CD4-positive, CD25-positive, alpha-beta regulatory T cell (primary cell): ENCODE data around the gene RNF44. TPM values are rescaled to one million over a fixed set of nuclear protein-coding genes. Genes with fewer than 3 reads are reported as not detected.

Experiments
- ATAC-seq, 2 donors: fragments of 150-1000 bp; cut with Tn5 transposase; one replicate each; pipeline ENCODE4 v1.10.0; 2021; ENCODE audit warnings: low read depth in 2 of 2, moderate number of reproducible peaks in 2 of 2, moderate library complexity in 1 of 2
- DNase-seq, 3 donors: peaks; one replicate each; pipeline versions ENCODE4 v3.0.0 to v3.0.0-alpha.2; 2012 to 2022; ENCODE audit warnings: mixed read lengths in 1 of 3
- H3K27ac ChIP-seq: one replicate; pipeline ENCODE4 v1.7.0; 2013; ENCODE audit warnings: mild to moderate bottlenecking, low read length; ENCODE audit not compliant: insufficient read depth, poor library complexity, severe bottlenecking
- H3K27me3 ChIP-seq: one replicate; pipeline ENCODE4 v1.7.0; 2013; ENCODE audit warnings: low read length; ENCODE audit not compliant: control insufficient read depth, insufficient read depth
- H3K36me3 ChIP-seq: one replicate; pipeline ENCODE4 v1.7.0; 2013; ENCODE audit warnings: mild to moderate bottlenecking, low read length, moderate library complexity; ENCODE audit not compliant: control insufficient read depth, insufficient read depth
- H3K4me1 ChIP-seq: 2 replicates; pipeline ENCODE4 v1.7.0; 2013; ENCODE audit warnings: mild to moderate bottlenecking, low read length; ENCODE audit not compliant: insufficient read depth, control insufficient read depth, poor library complexity, severe bottlenecking
- H3K4me3 ChIP-seq: one replicate; pipeline ENCODE4 v1.7.0; 2013; ENCODE audit warnings: low read depth, mild to moderate bottlenecking, low read length, moderate library complexity
- H3K9me3 ChIP-seq, 2 experiments: 1 replicate in 1 of 2; 2 replicates in 1 of 2; pipeline ENCODE4 v1.7.0; 2013; ENCODE audit warnings: low read length in 2 of 2, mild to moderate bottlenecking in 1 of 2, moderate library complexity in 1 of 2; ENCODE audit not compliant: control insufficient read depth in 2 of 2
- H3K27ac Mint-ChIP-seq, 3 donors: one replicate each; pipeline ENCODE4 v1.8.0; 2020 to 2022; ENCODE audit warnings: mild to moderate bottlenecking in 3 of 3, mixed read lengths in 3 of 3, moderate library complexity in 2 of 3
- H3K27me3 Mint-ChIP-seq: one replicate; pipeline ENCODE4 v1.8.0; 2022; ENCODE audit warnings: mild to moderate bottlenecking, mixed read lengths
- H3K36me3 Mint-ChIP-seq: one replicate; pipeline ENCODE4 v1.8.0; 2020; ENCODE audit warnings: mixed read lengths
- H3K4me1 Mint-ChIP-seq, 4 donors: one replicate each; pipeline ENCODE4 v1.8.0; 2020 to 2022; ENCODE audit warnings: mixed read lengths in 4 of 4, mild to moderate bottlenecking in 1 of 4
- H3K4me3 Mint-ChIP-seq, 4 donors: one replicate each; pipeline ENCODE4 v1.8.0; 2020 to 2022; ENCODE audit warnings: mild to moderate bottlenecking in 4 of 4, mixed read lengths in 4 of 4, moderate library complexity in 3 of 4
- H3K9me3 Mint-ChIP-seq, 7 donors: one replicate each; pipeline ENCODE4 v1.8.0; 2020 to 2022; ENCODE audit warnings: mixed read lengths in 7 of 7, mild to moderate bottlenecking in 3 of 7, moderate library complexity in 2 of 7
- polyA plus RNA-seq, 4 donors: library from polyadenylated mRNA; unstranded; fragments of 300-500 nt; fragmentation: Illumina TruSeq; gene quantifications; one replicate each; pipeline ENCODE4 v1.2.3, GENCODE V29; 2021
- total RNA-seq: library from RNA; stranded (reverse); gene quantifications from one replicate; pipeline ENCODE4 v1.2.3, GENCODE V29; 2022

RNF44 gene
- total RNA-seq (268 TPM), polyA plus RNA-seq (1 to 10 TPM; 2.3 to 4.3 (median 3.4) TPM)

DNA sequence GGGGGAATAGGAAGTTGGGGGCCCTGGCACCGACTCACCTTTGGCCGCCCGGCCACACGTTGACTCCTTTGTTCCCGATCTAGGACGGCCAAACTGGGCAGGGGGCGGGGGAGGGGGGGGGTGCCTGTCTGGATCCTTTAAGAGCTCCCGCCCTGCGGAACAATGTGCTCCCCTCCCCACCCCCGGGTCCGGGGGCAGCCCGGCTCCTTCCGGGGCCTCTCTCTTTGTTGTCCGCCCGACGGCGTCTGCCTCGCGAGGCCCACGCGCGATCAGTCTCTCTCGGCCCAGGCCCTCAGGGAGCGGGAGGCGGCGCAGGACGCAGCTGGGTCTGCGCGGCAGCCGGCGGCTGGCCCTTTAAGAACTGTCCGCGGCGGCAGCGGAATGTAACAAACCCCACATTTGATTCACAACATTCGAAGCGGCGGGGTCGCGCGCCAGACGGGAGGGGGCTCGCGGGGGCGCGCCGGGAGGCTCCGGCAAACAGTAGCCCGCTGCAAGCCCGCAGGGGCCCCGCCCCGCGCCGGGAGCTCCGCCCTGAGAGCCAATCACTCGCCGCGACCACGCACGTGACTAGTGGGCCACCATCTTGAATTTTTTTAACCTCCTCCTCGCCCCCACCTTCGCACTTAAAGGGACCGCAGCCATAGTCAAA is at the start of gene RNF44:
TSS of gene RNF44 (minus strand) at position 501 of the 652 bp plus-strand sequence. CDS start 4,930 bp downstream, outside the sequence.
- DNase-seq (peak; percentile 98 to 99 (median 98)), ATAC-seq (peak; percentile 64 to 68)
- peaks cover 12% of the 10 kb centered on the region for H3K27me3 Mint-ChIP-seq
- H3K4me3 Mint-ChIP-seq, result peak within 1 kb of the TSS; percentile 93 to 98 (median 98)
- peak within 1 kb of the TSS; percentile 100 for H3K27ac ChIP-seq
- no peaks in the 10 kb centered on the region for H3K9me3 ChIP-seq
- peak within 1 kb of the TSS; percentile 98 to 100 (median 100) for H3K27ac Mint-ChIP-seq
- peak within 1 kb of the TSS; percentile 90 for H3K4me3 ChIP-seq
- peaks cover 83% of the 10 kb centered on the region for H3K4me1 ChIP-seq
- H3K4me1 Mint-ChIP-seq, result peaks cover 11 to 66% (median 54%) of the 10 kb centered on the region in 4 donors
- peaks cover 0 to 2% (median 0%) of the 10 kb centered on the region in 7 donors for H3K9me3 Mint-ChIP-seq
- H3K27me3 ChIP-seq, result no peaks in the 10 kb centered on the region
- H3K36me3 Mint-ChIP-seq, result peaks cover 19% of the 10 kb centered on the region
- H3K36me3 ChIP-seq, result no peaks in the 10 kb centered on the region

DNA sequence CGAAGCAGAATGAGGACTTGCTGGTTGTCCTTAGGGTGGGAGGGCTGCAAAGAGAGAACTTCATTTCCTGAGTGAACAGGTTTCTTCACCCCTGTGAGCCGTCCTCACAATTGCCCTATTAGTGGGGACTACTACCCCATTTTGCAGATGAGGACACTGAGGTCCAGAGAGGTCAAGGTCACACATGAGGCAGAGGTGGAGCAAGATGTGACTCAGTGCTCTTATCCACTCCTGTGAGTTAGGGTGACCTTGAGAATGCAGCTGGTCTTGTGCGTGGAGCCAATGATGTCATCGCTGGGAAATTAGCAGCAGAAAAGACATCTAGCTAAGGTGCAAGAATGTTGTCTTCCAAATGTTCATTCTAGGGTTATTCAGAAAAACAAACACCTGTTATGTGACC is 45.9 kb upstream of the RNF44 start:
- Mint-ChIP-seq H3K27me3 (no peaks in the 10 kb centered on the region), H3K9me3 (peaks cover 0 to 8% (median 0%) of the 10 kb centered on the region in 7 donors), H3K36me3 (no peaks in the 10 kb centered on the region), H3K4me1 (peaks cover 0 to 2% (median under 1%) of the 10 kb centered on the region in 4 donors), H3K4me3 (no peak overlapping the region), H3K27ac (no peak overlapping the region)
- Histone ChIP-seq H3K36me3 (no peaks in the 10 kb centered on the region), H3K27me3 (no peaks in the 10 kb centered on the region), H3K9me3 (peaks cover 5 to 15% of the 10 kb centered on the region in 2 experiments), H3K4me3 (no peak overlapping the region), H3K4me1 (peaks cover 3% of the 10 kb centered on the region), H3K27ac (no peak overlapping the region)
- DNase-seq, result no peak
- ATAC-seq, result no peak

DNA sequence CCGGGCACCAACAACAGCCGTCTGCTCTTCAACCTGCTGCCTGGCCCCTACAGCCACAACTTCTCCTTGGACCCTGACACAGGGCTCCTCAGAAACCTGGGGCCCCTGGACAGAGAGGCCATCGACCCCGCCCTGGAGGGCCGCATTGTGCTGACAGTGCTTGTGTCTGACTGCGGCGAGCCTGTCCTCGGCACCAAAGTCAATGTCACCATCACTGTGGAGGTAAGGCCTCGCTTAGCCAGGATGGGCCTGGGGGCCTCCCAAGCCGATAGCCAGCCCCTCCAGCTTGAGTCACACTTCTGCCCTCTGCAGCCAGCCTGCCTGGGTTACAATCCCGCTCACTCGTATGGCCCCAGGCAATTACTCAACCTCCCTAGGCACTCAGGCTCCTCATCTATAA is 44.2 kb upstream of the RNF44 start:
- H3K9me3 ChIP-seq, result peaks cover 5 to 15% of the 10 kb centered on the region in 2 experiments
- H3K4me3 ChIP-seq, result no peak overlapping the region
- H3K4me1 Mint-ChIP-seq, result peaks cover 0 to 2% (median under 1%) of the 10 kb centered on the region in 4 donors
- no peaks in the 10 kb centered on the region for H3K36me3 Mint-ChIP-seq
- no peak for ATAC-seq
- H3K27ac Mint-ChIP-seq, result no peak overlapping the region
- DNase-seq, result no peak
- H3K27me3 Mint-ChIP-seq, result no peaks in the 10 kb centered on the region
- peaks cover 3% of the 10 kb centered on the region for H3K4me1 ChIP-seq
- no peaks in the 10 kb centered on the region for H3K27me3 ChIP-seq
- no peak overlapping the region for H3K4me3 Mint-ChIP-seq
- peaks cover 0 to 8% (median 0%) of the 10 kb centered on the region in 7 donors for H3K9me3 Mint-ChIP-seq
- H3K36me3 ChIP-seq, result no peaks in the 10 kb centered on the region
- H3K27ac ChIP-seq, result no peak overlapping the region

DNA sequence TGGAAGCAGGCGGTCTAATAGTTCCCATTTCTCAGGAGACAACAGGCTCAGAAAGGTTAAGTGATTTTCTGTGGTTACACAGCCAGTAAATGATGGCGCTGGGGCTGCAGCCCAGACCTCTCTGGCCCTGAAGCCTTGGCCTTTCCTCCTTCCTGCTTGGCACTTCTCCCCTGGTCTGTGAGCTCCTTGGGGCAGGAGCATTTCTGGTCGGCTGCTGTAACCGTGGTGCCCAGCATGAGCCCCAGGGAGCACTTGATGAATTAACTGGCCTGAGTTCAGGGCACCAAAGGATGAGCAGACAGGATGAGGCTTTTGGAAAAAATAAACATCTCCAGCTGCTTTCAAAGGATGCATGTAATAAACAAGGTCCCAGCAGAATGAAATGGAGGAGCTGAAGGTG is 42.1 kb upstream of the RNF44 start:
- Mint-ChIP-seq H3K27me3 (no peaks in the 10 kb centered on the region), H3K4me3 (no peak overlapping the region), H3K36me3 (no peaks in the 10 kb centered on the region), H3K9me3 (peaks cover 0 to 7% (median 0%) of the 10 kb centered on the region in 7 donors), H3K27ac (no peak overlapping the region), H3K4me1 (peaks cover 0 to 3% (median 2%) of the 10 kb centered on the region in 4 donors)
- Histone ChIP-seq H3K27ac (no peak overlapping the region), H3K9me3 (no peaks in the 10 kb centered on the region), H3K27me3 (no peaks in the 10 kb centered on the region), H3K4me3 (no peak overlapping the region), H3K4me1 (peaks cover 3% of the 10 kb centered on the region), H3K36me3 (no peaks in the 10 kb centered on the region)
- no peak for DNase-seq
- no peak for ATAC-seq

DNA sequence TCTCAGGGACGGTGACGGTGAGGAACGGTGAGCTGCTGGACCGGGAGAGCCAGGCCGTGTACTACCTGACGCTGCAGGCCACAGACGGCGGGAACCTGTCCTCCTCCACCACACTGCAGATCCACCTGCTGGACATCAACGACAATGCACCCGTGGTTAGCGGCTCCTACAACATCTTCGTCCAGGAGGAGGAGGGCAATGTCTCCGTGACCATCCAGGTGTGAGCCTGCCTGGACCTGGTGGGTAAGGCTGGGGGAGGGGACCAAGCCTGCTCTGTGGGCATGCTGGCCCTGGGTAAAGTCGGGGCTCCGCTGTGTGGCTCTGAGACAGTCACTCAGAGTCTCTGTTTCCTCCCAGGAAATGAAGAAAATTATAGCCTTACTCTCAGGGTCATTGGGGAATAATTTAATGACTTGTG is 41.2 kb upstream of the RNF44 start:
- Histone ChIP-seq H3K9me3 (no peaks in the 10 kb centered on the region), H3K36me3 (no peaks in the 10 kb centered on the region), H3K4me3 (no peak overlapping the region), H3K4me1 (peaks cover 8% of the 10 kb centered on the region), H3K27me3 (no peaks in the 10 kb centered on the region), H3K27ac (no peak overlapping the region)
- peak overlapping the region in 2 of 3 donors; percentile 15 to 60 for H3K27ac Mint-ChIP-seq
- H3K9me3 Mint-ChIP-seq, result peaks cover 0 to 2% (median 0%) of the 10 kb centered on the region in 7 donors
- peak; percentile 32 to 59 (median 48) for DNase-seq
- H3K27me3 Mint-ChIP-seq, result no peaks in the 10 kb centered on the region
- no peaks in the 10 kb centered on the region for H3K36me3 Mint-ChIP-seq
- ATAC-seq, result peak; percentile 30 to 40
- no peak overlapping the region for H3K4me3 Mint-ChIP-seq
- peaks cover 0 to 10% (median 7%) of the 10 kb centered on the region in 4 donors for H3K4me1 Mint-ChIP-seq

DNA sequence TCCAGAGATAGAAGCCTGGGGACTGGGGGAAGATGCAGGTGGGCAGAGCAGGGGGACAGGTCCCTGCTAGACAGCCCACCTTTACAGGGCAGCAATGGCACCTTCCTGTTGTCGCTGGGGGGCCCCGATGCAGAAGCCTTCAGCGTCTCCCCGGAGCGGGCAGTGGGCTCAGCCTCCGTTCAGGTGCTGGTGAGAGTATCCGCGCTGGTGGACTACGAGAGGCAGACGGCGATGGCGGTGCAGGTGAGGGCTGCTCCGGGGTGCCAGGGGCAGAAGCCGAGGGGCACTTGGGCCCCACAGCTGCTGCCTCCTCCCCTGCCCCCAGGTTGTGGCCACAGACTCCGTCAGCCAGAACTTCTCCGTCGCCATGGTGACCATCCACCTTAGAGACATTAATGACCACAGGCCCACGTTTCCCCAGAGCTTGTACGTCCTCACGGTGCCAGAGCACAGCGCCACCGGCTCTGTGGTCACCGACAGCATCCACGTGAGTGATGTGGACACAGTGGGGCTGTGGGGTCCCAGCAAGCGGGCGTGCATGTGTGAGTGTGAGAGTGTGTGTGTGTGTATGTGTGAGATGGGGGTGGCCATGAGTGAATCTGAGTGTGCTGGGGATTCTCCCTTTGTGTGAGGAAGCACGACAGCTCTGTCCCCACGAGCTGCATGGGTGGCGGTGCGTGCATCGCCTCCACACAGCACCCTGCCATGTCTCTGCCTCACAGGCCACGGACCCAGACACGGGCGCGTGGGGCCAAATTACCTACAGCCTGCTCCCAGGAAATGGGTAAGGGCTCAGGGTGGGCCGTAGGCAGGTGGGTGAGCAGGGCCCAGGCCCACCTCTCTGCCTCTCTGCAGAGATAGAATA is 40.3 kb upstream of the RNF44 start:
- peaks cover 0 to 2% (median 0%) of the 10 kb centered on the region in 7 donors for H3K9me3 Mint-ChIP-seq
- peaks cover 8% of the 10 kb centered on the region for H3K4me1 ChIP-seq
- DNase-seq (no peak), ATAC-seq (no peak)
- H3K27me3 Mint-ChIP-seq, result peaks cover 6% of the 10 kb centered on the region
- H3K4me3 ChIP-seq, result no peak overlapping the region
- no peaks in the 10 kb centered on the region for H3K36me3 Mint-ChIP-seq
- H3K4me1 Mint-ChIP-seq, result peaks cover 0 to 13% (median 7%) of the 10 kb centered on the region in 4 donors
- no peak overlapping the region for H3K4me3 Mint-ChIP-seq
- no peak overlapping the region for H3K27ac ChIP-seq
- H3K27ac Mint-ChIP-seq, result no peak overlapping the region
- no peaks in the 10 kb centered on the region for H3K27me3 ChIP-seq
- H3K36me3 ChIP-seq, result no peaks in the 10 kb centered on the region
- H3K9me3 ChIP-seq, result no peaks in the 10 kb centered on the region

DNA sequence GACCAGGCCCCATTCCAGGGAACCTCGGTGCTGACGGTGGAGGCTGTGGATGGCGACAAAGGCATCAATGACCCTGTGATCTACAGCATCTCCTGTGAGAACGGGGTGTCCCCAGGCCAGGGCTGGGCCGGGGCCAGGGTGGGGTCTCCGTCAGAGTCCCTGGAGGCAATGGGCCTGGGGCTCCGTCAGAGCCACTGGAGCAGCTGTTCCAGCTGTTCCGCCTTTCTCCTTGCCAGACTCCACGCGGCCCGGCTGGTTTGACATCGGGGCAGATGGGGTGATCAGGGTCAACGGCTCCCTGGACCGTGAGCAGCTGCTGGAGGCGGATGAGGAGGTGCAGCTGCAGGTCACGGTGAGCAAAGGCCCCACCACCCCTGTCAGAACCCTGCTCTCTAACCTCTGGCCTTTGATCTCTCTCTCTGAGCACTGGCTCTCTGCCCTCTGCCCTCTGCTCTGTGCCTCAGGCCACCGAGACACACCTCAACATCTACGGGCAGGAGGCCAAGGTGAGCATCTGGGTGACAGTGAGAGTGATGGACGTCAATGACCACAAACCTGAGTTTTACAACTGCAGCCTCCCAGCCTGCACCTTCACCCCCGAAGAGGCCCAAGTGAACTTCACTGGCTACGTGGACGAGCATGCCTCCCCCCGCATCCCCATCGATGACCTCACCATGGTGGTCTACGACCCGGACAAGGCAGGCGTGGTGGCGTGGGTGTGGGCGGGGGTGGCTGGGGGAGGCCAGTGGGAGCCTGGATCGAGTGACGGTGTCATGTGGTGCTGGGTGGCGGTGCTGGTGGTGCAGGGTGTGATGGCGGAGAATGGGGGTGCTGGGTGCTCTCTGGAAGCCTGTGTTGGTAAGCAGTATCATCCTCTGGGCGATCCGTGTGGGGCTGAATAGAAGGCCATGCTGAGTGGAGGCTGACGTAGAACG is 38.6 kb upstream of the RNF44 start:
- no peak for DNase-seq
- peaks cover 8% of the 10 kb centered on the region for H3K4me1 ChIP-seq
- Mint-ChIP-seq H3K27me3 (peaks cover 7% of the 10 kb centered on the region), H3K36me3 (no peaks in the 10 kb centered on the region), H3K4me3 (no peak overlapping the region), H3K4me1 (peaks cover 0 to 13% (median 7%) of the 10 kb centered on the region in 4 donors), H3K9me3 (peaks cover 0 to 2% (median 0%) of the 10 kb centered on the region in 7 donors), H3K27ac (no peak overlapping the region)
- H3K36me3 ChIP-seq, result no peaks in the 10 kb centered on the region
- no peak overlapping the region for H3K4me3 ChIP-seq
- no peaks in the 10 kb centered on the region for H3K27me3 ChIP-seq
- no peaks in the 10 kb centered on the region for H3K9me3 ChIP-seq
- H3K27ac ChIP-seq, result no peak overlapping the region
- ATAC-seq, result no peak
